22Rv1 (cell line): ENCODE data around the gene DNAH1.

Source experiments
- ZFX ChIP-seq: fragments of 450-650 bp; IDR thresholded peaks from 2 replicates; pipeline ENCODE4 v1.6.1; 2017; ENCODE audit warnings: antibody characterized with exemption, borderline replicate concordance
- TF ChIP-seq, protein P1 (sequence below): fragments of 450-650 bp; IDR thresholded peaks from 2 replicates; pipeline ENCODE4 v1.5.1; 2017; ENCODE audit warnings: mild to moderate bottlenecking

DNA sequence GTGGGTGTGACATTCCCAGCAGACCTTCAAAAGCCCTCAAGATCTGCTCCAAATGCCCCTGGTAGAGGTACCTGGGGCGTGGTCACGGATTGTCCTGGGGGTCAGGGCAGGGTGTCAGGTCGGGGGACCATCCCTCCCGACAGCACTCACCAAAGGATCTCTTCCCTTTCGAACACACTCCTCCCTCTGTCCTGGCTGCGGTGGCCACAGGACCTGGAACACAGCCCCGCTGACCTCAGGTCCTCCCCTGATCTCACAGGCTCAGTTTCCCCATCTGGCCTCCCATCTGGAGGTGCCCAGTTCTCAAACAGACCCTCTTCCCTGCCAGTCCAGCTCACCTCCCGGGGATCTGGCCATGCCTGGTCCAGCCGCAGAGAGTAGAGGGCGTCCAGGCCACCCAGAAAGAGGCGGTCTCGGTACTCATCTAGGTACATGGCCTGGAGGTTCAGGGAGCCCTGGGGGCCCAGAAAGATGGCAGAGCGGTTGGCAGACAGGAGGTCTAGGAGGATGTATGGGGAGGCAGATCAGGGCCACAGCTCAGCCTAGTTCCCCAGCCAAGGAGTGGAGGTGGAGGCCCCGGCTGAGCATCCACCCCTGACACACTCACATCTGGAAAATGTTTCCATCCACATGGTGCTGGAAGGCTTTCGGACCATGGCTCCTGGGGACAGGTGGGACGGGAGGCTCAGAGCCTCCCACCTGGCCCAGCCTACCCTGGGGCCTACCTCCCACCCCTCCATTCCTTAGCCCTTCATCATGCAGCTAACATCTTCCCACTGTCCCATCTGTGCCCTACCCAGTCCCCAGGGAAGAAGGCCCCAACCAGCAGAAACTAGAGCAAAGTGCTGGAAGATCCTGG, 126.5 kb downstream of the DNAH1 start:
- TF ChIP-seq, protein P1, sequence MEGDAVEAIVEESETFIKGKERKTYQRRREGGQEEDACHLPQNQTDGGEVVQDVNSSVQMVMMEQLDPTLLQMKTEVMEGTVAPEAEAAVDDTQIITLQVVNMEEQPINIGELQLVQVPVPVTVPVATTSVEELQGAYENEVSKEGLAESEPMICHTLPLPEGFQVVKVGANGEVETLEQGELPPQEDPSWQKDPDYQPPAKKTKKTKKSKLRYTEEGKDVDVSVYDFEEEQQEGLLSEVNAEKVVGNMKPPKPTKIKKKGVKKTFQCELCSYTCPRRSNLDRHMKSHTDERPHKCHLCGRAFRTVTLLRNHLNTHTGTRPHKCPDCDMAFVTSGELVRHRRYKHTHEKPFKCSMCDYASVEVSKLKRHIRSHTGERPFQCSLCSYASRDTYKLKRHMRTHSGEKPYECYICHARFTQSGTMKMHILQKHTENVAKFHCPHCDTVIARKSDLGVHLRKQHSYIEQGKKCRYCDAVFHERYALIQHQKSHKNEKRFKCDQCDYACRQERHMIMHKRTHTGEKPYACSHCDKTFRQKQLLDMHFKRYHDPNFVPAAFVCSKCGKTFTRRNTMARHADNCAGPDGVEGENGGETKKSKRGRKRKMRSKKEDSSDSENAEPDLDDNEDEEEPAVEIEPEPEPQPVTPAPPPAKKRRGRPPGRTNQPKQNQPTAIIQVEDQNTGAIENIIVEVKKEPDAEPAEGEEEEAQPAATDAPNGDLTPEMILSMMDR, result no peak
- no peak for TF ChIP-seq ZFX
